Heart right ventricle (tissue), 16 donors: Measurements from ENCODE around the gene MC1R. TPM values are rescaled to one million over a fixed set of nuclear protein-coding genes. Genes with fewer than 3 reads are reported as not detected.

Experiments
- ATAC-seq, 8 donors: fragments of 200-7000 bp; cut with Tn5 transposase; one replicate each; pipeline ENCODE4 v1.9.1; 2020; ENCODE audit warnings: mild to moderate bottlenecking in 8 of 8, moderate library complexity in 8 of 8, moderate number of reproducible peaks in 1 of 8
- DNase-seq, 2 donors: peaks; one replicate each; pipeline ENCODE4 v3.0.0-alpha.2; 2020
- H3K27ac ChIP-seq, 10 donors: fragments of 200-600 bp; sonication (generic) in 2 of 10; one replicate each; pipeline versions ENCODE4 v1.5.0 to v1.8.0; 2020 to 2022; ENCODE audit warnings: mild to moderate bottlenecking in 3 of 10
- H3K27me3 ChIP-seq, 7 donors: fragments of 200-600 bp; one replicate each; pipeline ENCODE4 v1.8.0; 2021 to 2022; ENCODE audit warnings: mild to moderate bottlenecking in 2 of 7
- H3K36me3 ChIP-seq, 9 donors: fragments of 200-600 bp; sonication (generic) in 1 of 9; one replicate each; pipeline versions ENCODE4 v1.5.0 to v1.8.0; 2020 to 2022; ENCODE audit warnings: mild to moderate bottlenecking in 2 of 9
- H3K4me1 ChIP-seq, 9 donors: fragments of 200-600 bp; sonication (generic) in 1 of 9; one replicate each; pipeline versions ENCODE4 v1.5.0 to v1.8.0; 2020 to 2022; ENCODE audit warnings: mild to moderate bottlenecking in 4 of 9
- H3K4me3 ChIP-seq, 10 donors: fragments of 200-600 bp; sonication (generic) in 2 of 10; one replicate each; pipeline versions ENCODE4 v1.5.0 to v1.8.0; 2020 to 2022; ENCODE audit warnings: mild to moderate bottlenecking in 7 of 10, moderate library complexity in 2 of 10
- H3K9me3 ChIP-seq, 11 donors: fragments of 200-600 bp in 10 of 11; sonication (generic) in 2 of 11; one replicate each; pipeline versions ENCODE4 v1.5.0 to v1.8.0; 2013 to 2022; ENCODE audit warnings: mild to moderate bottlenecking in 2 of 11, control low read depth in 1 of 11, moderate library complexity in 1 of 11
- WGBS, 2 donors: extraction: QIAGEN DNeasy Blood & Tissue Kit; methylation state at CpG; one replicate each; pipeline ENCODE4 v1.1.7; 2013; ENCODE audit warnings: inconsistent platforms in 1 of 2; 5-methylcytosine and 5-hydroxymethylcytosine counted together
- intact Hi-C, 10 donors: fragments of 100-400 bp; cut with DNase I; formaldehyde crosslinking; loops; one replicate each; pipeline versions ENCODE4 v1.11.1 to v1.14.2; 2022
- long read RNA-seq, 3 donors: library from polyadenylated mRNA; unstranded; transcript quantifications; one replicate each; pipeline ENCODE4 v2.0.0, GENCODE V29; 2020 to 2021
- polyA plus RNA-seq, 2 donors: library from polyadenylated mRNA; stranded (reverse); fragments of 200-250 nt; gene quantifications; one replicate each; pipeline ENCODE4 v1.2.3, GENCODE V29; 2013
- total RNA-seq, 10 donors: library from RNA; stranded (reverse); fragmentation: NEBNext Ultra II Directional in 3 of 10; extraction: Animal tissue kit (Norgen Biotek cat#: 25700) in 3 of 10; gene quantifications; one replicate each; pipeline versions ENCODE4 v1.2.1 to v1.2.4, GENCODE V29; 2021 to 2023
- TF ChIP-seq, protein P1 (sequence below), 9 donors: fragments of 200-600 bp; sonication (generic) in 2 of 9; IDR thresholded peaks; one replicate each; pipeline versions ENCODE4 v1.5.0 to v1.8.0; 2021 to 2022; ENCODE audit warnings: antibody characterized with exemption in 9 of 9, mild to moderate bottlenecking in 5 of 9, moderate library complexity in 1 of 9
- donor health status: Arrhythmogenic right ventricular cardiomyopathy.
- donor health status: ischemic (EF 13 %, LVEDD 7.1; RV severe dilation, severe dysfunction).
- donor health status: healthy with polysubstance abuse.
- donor health status: DM: no; HTN: yes; CAD: no.
- donor health status: DM: no; HTN: no; CAD: no.
- donor health status: ischemic (EF 25% LVEDD 6.9; RV normal size, moderate dysfunction).
- donor health status: ischemic (EF 25% LVEDD 5.7; RV mildly dilated, moderate dysfunction).
- donor health status: healthy.
- donor health status: DM: yes; HTN: yes; CAD: no.
- donor health status: Ischemic cardiomyopathy.
- donor health status: ischemic (EF 35%, LVEDD 5.7; RV mildly dilated, moderate dysfunction).
- donor health status: nonischemic (EF 11% LVEDD 7.7; RV severe dilation, severe dysfunction).
- donor health status: DM: yes; HTN: yes; CAD: no.
- donor health status: PGD.
- donor health status: ischemic (EF 29% LVEDD 5.4; RV normal size, mild dysfunction).
- donor health status: nonischemic (EF 23%, LVEDD 6.1; RV moderate dilation, normal function).

The MC1R gene
- 1 to 10 TPM in 6 of 10 donors, under 1 TPM in 4; 0.64 to 2.0 (median 1.3) TPM for total RNA-seq
- polyA plus RNA-seq: 1 to 10 TPM; 1.6 to 4.5 TPM
- long read RNA-seq, donor 1, partial matches to known transcripts: 0 of 1 reads
- long read RNA-seq, donor 1, other reads (novel, unspliced or antisense): 0 of 1 reads
- long read RNA-seq, donor 2, partial matches to known transcripts: 0 of 1 reads
- long read RNA-seq, donor 2, other reads (novel, unspliced or antisense): 0 of 1 reads
- long read RNA-seq, donor 3, partial matches to known transcripts: 0 of 1 reads
- long read RNA-seq, donor 3, other reads (novel, unspliced or antisense): 0 of 1 reads

DNA sequence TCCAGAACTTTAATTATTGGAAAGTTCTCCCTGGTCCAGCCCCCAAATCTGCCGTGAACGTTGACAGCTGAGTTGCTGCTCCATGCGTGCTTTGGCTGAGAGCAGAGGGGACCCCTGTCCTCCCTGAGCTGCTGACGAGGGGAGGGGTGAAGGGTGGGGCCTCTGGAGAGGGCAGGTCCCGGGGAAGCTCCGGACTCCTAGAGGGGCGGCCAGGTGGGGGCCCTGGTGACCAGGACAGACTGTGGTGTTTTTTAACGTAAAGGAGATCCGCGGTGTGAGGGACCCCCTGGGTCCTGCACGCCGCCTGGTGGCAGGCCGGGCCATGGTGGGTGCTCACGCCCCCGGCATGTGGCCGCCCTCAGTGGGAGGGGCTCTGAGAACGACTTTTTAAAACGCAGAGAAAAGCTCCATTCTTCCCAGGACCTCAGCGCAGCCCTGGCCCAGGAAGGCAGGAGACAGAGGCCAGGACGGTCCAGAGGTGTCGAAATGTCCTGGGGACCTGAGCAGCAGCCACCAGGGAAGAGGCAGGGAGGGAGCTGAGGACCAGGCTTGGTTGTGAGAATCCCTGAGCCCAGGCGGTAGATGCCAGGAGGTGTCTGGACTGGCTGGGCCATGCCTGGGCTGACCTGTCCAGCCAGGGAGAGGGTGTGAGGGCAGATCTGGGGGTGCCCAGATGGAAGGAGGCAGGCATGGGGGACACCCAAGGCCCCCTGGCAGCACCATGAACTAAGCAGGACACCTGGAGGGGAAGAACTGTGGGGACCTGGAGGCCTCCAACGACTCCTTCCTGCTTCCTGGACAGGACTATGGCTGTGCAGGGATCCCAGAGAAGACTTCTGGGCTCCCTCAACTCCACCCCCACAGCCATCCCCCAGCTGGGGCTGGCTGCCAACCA, at the start of gene MC1R:
Gene MC1R, plus strand, starts transcription at position 410 of the 895 bp plus-strand sequence. Its CDS starts 397 bp downstream, at position 807.
- Histone ChIP-seq H3K4me1 (peaks cover 13 to 59% (median 43%) of the 10 kb centered on the region in 9 donors), H3K4me3 (peak within 1 kb of the TSS in 9 of 10 donors; percentile 18 to 52 (median 47)), H3K36me3 (peaks cover 0 to under 1% (median 0%) of the 10 kb centered on the region in 9 donors), H3K27me3 (peaks cover 0 to 52% (median 3%) of the 10 kb centered on the region in 7 donors), H3K9me3 (no peaks in the 10 kb centered on the region), H3K27ac (peak within 1 kb of the TSS in 7 of 10 donors; percentile 19 to 77 (median 41))
- TF ChIP-seq, protein P1, sequence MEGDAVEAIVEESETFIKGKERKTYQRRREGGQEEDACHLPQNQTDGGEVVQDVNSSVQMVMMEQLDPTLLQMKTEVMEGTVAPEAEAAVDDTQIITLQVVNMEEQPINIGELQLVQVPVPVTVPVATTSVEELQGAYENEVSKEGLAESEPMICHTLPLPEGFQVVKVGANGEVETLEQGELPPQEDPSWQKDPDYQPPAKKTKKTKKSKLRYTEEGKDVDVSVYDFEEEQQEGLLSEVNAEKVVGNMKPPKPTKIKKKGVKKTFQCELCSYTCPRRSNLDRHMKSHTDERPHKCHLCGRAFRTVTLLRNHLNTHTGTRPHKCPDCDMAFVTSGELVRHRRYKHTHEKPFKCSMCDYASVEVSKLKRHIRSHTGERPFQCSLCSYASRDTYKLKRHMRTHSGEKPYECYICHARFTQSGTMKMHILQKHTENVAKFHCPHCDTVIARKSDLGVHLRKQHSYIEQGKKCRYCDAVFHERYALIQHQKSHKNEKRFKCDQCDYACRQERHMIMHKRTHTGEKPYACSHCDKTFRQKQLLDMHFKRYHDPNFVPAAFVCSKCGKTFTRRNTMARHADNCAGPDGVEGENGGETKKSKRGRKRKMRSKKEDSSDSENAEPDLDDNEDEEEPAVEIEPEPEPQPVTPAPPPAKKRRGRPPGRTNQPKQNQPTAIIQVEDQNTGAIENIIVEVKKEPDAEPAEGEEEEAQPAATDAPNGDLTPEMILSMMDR (IDR thresholded peaks at IDR 0.05): peak; percentile 16 to 65 (median 46)
- intact Hi-C loops: no loop called here
- DNase-seq: peak in 1 of 2 donors; percentile 35
- WGBS, 2 donors: 7 to 8% methylated on average over 23 of the region's 23 CpGs
- peak in 6 of 8 donors; percentile 2 to 18 (median 4) for ATAC-seq

DNA sequence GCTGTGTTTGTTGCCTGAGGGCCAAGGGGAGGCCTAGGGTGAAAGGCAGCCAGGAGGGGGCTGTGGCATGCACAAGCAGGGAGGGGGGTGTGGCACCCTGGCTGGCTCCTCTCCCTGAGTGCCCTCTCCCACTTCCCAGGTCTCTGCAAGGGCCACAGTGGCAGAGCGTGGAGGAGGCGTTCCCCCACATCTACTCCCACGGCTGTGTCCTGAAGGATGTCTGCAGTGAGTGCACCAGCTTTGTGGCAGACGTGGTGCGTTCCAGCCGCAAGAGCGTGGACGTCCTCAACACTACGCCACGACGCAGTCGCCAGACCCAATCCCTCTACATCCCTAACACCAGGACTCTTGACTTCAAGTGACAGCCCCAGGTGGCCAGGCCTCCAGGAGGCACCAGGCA, 48.8 kb upstream of the MC1R start:
- TF ChIP-seq, protein P1 (IDR thresholded peaks at IDR 0.05): no peak
- intact Hi-C loops: loop anchor here in 3 of 10 donors (5.0 to 10.0 kb wide), 4 partner anchors 75 to 215 kb away; partner anchors contain the start of genes CHMP1A (in 1 of the 3), SPATA2L (in 1 of the 3) and SPATA33 (in 1 of the 3)
- 95 to 96% methylated on average over 12 of the region's 12 CpGs for WGBS, 2 donors
- ATAC-seq: no peak
- Histone ChIP-seq H3K4me3 (no peak overlapping the region), H3K4me1 (peaks cover 3 to 23% (median 18%) of the 10 kb centered on the region in 9 donors), H3K36me3 (peaks cover 0 to 4% (median 2%) of the 10 kb centered on the region in 9 donors), H3K9me3 (peaks cover 0 to 12% (median 7%) of the 10 kb centered on the region in 11 donors), H3K27me3 (no peaks in the 10 kb centered on the region), H3K27ac (no peak overlapping the region)
- no peak for DNase-seq

DNA sequence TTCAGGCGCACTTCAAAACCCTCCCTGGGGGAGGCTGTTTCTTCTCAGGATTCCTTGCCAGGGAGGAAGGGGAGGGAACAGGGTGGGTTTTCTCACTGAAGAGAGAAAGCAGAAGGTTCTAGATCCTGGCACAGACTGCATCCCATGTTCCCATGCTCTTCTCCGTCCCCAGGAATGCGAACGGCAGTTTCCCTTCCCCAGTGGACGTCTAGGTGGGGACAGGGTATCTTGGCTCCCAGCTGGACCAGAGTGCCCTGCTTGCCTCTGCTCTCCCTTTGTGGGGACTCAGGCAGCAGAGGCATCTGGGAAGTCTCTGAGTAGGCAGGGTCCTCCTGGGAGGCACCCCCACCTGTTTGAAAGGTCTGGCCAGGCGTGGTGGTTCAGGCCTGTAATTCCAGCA, 48.2 kb upstream of the MC1R start:
- TF ChIP-seq, protein P1 (IDR thresholded peaks at IDR 0.05): no peak
- no peak for ATAC-seq
- H3K9me3 ChIP-seq: peaks cover 0 to 12% (median 7%) of the 10 kb centered on the region in 11 donors
- no peak overlapping the region for H3K4me3 ChIP-seq
- intact Hi-C loops: loop anchor here in 2 of 10 donors (5.0 to 10.0 kb wide), 2 partner anchors 168 to 216 kb away; partner anchors contain the start of genes CHMP1A (in 1 of the 2), SPATA2L (in 1 of the 2) and SPATA33 (in 1 of the 2)
- WGBS, 2 donors: 85 to 86% methylated on average over 6 of the region's 6 CpGs
- H3K27me3 ChIP-seq: no peaks in the 10 kb centered on the region
- no peak for DNase-seq
- H3K4me1 ChIP-seq: peaks cover 3 to 24% (median 18%) of the 10 kb centered on the region in 9 donors
- H3K36me3 ChIP-seq: peaks cover 0 to 9% (median 4%) of the 10 kb centered on the region in 9 donors
- no peak overlapping the region for H3K27ac ChIP-seq

DNA sequence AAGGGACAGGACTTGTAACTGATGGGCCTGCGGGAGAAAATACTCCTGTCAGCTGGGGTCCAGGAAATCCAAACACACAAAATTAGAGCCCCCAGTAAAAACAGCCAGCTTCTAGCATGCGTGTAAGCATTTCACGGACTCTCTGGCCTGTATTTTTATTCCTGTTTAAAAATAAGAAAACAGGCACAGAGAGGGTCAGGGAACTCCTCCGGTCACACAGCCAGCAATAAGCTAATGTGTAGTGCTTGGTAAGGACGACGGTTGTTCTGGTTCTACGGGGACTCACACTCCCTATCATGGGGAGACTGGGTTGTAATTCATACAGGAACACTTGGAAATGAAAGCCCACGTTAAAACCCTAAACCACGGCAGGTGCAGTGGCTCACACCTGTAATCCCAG, 46.8 kb upstream of the MC1R start:
- H3K4me3 ChIP-seq: no peak overlapping the region
- ATAC-seq (no peak), DNase-seq (no peak)
- intact Hi-C loops: loop anchor here in 2 of 10 donors (5.0 to 10.0 kb wide), 2 partner anchors 170 to 217 kb away; partner anchors contain the start of genes CHMP1A (in 1 of the 2), SPATA2L (in 1 of the 2) and SPATA33 (in 1 of the 2)
- WGBS, 2 donors: 94% methylated on average over 9 of the region's 9 CpGs
- H3K36me3 ChIP-seq: peaks cover 0 to 24% (median 4%) of the 10 kb centered on the region in 9 donors
- TF ChIP-seq, protein P1 (IDR thresholded peaks at IDR 0.05): no peak
- H3K4me1 ChIP-seq: peaks cover 3 to 28% (median 18%) of the 10 kb centered on the region in 9 donors
- no peaks in the 10 kb centered on the region for H3K27me3 ChIP-seq
- peaks cover 0 to 12% (median 7%) of the 10 kb centered on the region in 11 donors for H3K9me3 ChIP-seq
- H3K27ac ChIP-seq: peak overlapping the region in 1 of 10 donors; percentile 98
